Stimulated activated CD8-positive, alpha-beta memory T cell treated with anti-CD3 and anti-CD28 coated beads, Interleukin-15, amount 100 ng/mL, for 24 hours (primary cell): ENCODE measurements around the gene RPTOR.

Experiments used
- DNase-seq: peaks from one replicate; pipeline ENCODE4 v3.0.0-alpha.2; 2020; ENCODE audit warnings: low read depth

RPTOR gene

GRCh38 chr17:80592243-80592642, 47.6 kb downstream of the RPTOR start:
- DNase-seq: no peak

DNA sequence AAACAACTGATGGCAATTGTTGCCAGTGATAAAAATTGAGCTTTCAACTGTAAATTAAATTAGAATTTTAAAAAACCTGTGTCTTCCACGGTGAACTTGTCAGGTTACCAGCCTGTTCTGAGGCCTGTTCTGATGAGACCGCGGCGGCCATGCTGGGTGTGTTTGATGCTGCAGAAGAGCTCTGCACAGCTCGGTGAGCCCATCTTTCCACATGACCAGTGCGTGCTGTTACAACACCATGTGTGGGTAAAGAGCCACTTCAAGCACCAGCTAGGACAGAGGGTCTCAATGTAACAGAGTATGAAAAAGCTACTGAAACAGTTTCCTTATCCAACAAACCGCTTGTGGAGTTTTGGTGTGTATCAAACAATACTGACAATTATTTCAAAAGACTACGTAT, 48.5 kb downstream of the RPTOR start:
- DNase-seq: no peak

DNA sequence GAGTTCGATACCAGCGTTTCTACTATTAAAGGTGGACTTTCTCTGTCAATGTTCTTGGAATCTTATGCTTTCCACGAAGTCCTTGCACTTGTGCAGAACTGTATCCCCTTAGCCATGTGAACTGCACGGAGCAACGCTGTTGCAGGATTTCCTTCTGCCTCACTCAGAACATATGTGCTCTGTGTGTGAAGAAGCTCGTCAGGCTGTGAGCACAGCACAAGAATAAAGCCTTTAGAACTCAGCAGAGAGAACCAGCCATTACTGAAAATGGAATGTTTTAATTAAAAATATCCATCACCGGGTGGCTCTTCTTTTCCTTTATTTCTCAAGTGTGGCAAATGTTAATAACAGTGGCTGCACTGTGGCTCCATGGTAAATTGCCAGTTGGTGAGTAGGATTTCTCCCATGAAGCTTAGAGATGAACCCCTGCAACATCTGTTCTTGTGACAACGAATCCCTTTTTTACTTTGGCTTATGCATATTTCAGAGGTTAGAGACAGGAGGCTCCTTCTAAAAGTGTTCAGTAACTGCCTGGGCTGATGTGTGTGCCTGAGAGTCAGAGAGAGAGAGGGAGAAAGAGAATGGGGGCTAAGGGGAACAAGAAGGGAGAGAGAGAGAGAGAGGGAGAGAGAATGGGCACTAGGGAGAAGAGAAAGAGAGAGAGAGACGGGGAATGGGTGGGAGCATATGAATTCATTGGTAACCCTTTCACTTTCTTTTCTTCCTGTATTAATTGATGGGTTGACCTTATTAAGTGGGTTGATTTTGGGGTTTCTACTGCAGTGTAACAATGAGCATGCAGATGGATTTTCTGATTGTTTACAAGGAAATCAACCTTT, 50.0 kb downstream of the RPTOR start:
- DNase-seq: no peak

GRCh38 chr17:80596760-80597608, 52.3 kb downstream of the RPTOR start:
- DNase-seq: no peak

- no peak for DNase-seq
Observed at GRCh38 chr17:80598813-80599545, 54.3 kb downstream of the RPTOR start.

- no peak for DNase-seq
Observed at GRCh38 chr17:80599546-80600305, 55.1 kb downstream of the RPTOR start.

DNA sequence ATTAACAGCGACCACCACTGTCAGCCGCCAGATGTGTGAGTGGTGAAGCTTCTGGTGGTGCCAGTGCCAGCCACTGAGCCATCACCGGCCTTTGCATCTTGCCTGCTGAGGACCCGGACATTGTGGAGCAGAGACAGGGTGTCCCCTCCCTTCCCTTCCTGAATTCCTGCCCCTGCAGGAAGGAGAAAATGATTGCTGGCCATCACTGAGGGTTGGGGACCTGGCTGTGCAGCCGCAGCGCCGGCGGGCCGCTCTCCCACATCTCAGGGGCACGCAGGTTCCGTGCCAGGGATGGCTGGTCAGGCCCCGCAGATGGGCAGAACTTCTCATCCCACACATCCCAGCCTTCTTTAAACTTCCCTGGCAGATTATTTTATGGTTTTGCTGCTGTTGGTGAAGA, 56.5 kb downstream of the RPTOR start:
- no peak for DNase-seq

GRCh38 chr17:80603396-80603795, 58.8 kb downstream of the RPTOR start:
- no peak for DNase-seq

DNA sequence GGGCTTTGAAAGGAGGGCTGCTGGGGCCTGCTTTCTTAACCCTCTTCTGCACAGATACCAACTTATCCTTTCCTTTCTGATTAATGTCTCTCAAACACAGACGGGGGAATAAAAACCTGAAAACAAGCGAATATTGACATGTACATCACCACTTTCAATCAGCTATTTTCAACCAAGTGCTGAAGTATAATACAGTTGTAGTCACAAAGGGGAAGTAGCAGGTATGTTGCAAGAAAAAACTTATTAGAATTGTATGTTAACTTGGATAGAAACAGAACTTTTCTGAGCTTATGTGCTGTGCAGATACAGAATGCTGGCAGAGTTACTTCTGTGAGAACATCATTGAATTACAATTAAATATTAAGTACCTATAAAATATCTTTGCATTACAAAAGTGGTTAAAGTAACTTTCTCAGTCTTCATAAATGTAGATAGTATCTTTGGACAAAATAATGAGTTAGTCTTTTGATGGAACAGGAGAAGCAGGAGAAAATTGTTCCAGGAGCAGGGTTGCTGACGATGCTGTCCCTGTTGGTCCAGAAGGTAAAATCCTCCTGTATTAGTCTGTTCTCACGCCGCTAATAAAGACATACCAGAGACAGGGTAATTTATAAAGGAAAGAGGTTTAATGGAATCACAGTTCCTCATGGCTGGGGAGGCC, 59.5 kb downstream of the RPTOR start:
- no peak for DNase-seq

GRCh38 chr17:80604670-80605010, 60.0 kb downstream of the RPTOR start:
- DNase-seq: no peak

- DNase-seq: no peak
Observed at GRCh38 chr17:80605326-80606066, 60.9 kb downstream of the RPTOR start.

DNA sequence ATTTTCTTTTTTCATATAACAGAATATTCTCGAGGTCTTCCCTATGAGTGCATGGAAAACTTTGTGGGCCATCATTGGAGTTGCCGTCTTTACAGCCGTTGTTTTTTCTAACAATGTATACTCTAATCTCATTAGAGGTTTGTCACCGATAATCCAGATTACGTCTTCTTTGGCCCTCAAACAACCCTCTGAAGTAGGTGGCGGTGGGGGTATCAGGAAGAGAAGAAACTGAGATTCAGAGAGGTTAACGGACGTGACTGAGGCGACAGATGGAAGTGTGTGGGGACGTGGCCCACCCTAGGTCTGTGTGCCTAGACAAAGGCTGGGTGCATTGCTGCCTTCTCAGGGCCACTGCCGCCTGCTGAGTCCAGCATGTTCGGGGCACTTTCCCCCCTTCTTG, 63.7 kb downstream of the RPTOR start:
- no peak for DNase-seq

DNA sequence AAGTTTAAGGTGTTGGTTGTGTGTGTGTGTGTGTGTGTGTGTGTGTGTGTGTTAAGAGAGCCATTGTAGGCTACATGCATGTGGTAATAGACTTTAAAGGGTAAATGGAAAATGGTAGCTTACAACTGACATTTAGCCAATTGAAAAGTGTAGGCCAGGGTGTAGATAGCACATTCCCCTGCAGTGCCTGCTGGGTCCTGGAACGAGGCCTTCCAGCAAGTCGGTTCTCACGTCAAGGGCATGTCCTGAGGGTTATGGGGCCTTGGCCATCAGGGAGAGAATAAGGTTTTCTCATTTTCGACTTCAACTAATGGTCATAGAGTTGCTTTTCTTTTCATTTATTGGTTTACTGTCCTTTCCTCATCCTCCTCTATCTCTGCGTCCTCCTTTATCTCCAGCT, 65.1 kb downstream of the RPTOR start:
- DNase-seq: no peak

DNA sequence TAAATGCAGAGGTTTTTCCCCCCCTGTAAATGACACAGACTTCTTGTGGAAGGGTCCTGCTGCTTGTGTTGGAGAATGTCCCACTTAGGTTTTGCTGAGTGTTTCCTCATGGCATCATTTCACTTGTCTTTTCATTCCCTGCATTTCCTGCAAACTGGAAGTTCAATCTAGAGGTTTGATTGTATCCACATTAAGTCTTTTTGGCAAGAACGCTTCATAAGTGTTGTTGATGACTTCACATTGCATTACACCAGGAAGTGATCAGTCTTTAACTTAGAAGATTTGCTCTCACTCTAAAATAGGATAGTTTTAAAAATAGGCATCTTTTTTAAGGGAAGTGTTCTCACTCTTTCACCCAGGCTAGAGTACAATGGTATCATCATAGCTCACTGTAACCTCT, 67.2 kb downstream of the RPTOR start:
- no peak for DNase-seq

DNA sequence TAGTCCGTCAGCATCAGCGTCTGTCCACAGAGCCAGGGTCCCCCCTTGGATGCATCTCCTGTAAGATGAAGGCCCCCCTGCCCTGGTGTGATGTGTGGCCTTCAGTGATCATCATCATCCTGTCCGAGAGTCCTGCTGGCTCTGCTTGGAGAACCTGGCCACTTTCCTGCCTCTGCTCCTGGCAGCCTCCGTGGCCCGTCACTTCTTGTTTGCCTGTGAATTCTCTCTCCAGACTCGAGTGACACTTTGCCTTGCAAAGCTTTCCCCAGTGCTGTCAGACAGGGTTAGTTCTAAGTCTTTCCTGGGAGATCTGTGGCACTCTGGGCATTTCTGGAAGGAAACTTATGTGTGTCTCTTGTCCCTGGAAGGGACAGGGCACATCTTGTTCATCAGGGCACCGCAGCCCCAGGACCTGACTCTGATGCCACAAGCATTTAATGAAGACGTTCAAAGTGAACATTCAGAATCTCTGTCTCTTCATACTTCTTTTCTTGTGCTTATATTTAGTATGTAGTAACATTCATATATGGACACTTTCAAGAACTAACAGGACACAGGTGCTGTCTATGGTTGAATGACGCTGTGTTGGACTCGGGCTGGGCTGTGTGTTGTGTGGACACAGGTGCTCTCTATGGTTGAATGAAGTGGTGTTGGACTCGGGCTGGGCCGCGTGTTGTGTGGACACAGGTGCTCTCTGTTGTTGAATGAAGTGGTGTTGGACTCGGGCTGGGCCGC, 68.5 kb downstream of the RPTOR start:
- DNase-seq: no peak

DNA sequence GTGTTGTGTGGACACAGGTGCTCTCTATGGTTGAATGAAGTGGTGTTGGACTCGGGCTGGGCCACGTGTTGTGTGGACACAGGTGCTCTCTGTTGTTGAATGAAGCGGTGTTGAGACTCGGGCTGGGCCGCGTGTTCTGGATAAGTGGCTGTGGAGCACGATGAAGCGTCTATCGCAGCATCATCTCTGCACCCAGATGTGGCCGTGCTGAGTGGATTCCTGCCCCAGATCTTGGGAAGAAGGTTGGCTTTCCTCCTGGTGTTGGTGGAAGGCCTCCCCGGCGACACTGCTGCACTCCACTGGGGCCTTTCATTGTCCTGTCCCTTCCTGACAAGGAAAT, 69.1 kb downstream of the RPTOR start:
- no peak for DNase-seq

DNA sequence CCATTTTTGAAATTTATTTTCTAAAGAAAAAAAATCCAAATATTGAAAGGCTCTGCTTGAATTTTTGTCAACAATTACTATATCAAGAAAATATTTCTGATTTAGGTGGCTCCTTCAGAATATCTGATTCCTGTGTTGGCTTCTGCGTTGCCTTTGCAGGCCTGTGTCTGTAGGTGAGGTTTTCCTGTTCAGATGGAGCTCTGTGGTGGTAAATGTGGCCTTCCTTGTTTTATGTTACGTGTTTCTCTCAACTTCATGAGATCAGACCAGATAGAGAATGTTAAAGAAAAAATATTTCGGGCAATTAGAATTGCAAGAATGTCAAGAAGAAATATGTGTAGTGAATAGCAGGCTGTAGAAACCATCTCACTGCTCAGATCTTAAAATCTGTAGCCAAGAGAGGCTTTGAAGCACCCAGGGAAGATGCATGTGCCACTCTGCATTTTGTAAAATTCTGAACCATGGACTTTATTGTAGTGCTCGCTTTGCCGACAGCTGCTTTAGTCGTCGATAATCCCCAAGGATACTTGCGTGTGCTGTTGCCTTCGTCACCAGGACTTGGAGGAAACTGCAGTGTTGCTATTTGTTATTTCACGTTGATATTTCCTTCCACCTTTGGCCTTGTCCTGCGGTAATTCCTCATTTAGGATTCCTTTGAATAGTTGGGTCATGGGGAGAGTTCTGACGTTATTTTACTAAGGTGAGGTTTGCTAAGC, 69.9 kb downstream of the RPTOR start:
- no peak for DNase-seq

GRCh38 chr17:80615376-80615775, 70.7 kb downstream of the RPTOR start:
- DNase-seq: no peak

- DNase-seq: no peak
Observed at GRCh38 chr17:80616705-80617104, 72.1 kb downstream of the RPTOR start.
